OCI-LY7 (cell line): ENCODE results near the gene RIOK3. TPM values are rescaled to one million over a fixed set of nuclear protein-coding genes. Genes with fewer than 3 reads are reported as not detected.

Experiments used
- BruUV-seq: library from RNA; stranded (reverse); fragments of 400-500 nt; replicated peaks from 2 replicates; lab custom pipeline; 2021; lab: Mats Ljungman, UMichigan
- CTCF ChIA-PET: fragments of 300-600 bp; sonication (Branson Sonifier 250); formaldehyde crosslinking; loops from one replicate; lab custom pipeline; 2022; ENCODE audit warnings: antibody characterized with exemption; ENCODE audit not compliant: unreplicated experiment; lab: Charles Lee
- POLR2A ChIA-PET: fragments of 300-600 bp; sonication (Branson Sonifier 250); formaldehyde crosslinking; loops from one replicate; lab custom pipeline; 2022; ENCODE audit warnings: antibody characterized with exemption; lab: Charles Lee
- DNase-seq: peaks from one replicate; pipeline ENCODE4 v3.0.0-alpha.2; 2015; ENCODE audit warnings: low spot score
- H2AFZ ChIP-seq: fragments of 200-600 bp; sonication (generic), shearing (Covaris generic); 2 replicates; pipeline ENCODE4 v1.6.1; 2014; ENCODE audit warnings: mild to moderate bottlenecking, antibody characterized with exemption, low read length, moderate library complexity
- H3K27ac ChIP-seq: fragments of 200-600 bp; sonication (generic); 2 replicates; pipeline ENCODE4 v1.5.1; 2014; ENCODE audit warnings: mixed run types, low read depth, mild to moderate bottlenecking, moderate library complexity, low read length, inconsistent platforms; ENCODE audit not compliant: poor library complexity, severe bottlenecking
- H3K36me3 ChIP-seq: fragments of 200-600 bp; sonication (generic); 2 replicates; pipeline ENCODE4 v1.6.1; 2014; ENCODE audit warnings: mild to moderate bottlenecking, antibody characterized with exemption, low read length, moderate library complexity, mixed read lengths; ENCODE audit not compliant: insufficient read depth
- H3K4me1 ChIP-seq: fragments of 200-600 bp; sonication (generic); 2 replicates; pipeline ENCODE4 v1.5.1; 2014; ENCODE audit warnings: mild to moderate bottlenecking, low read length; ENCODE audit not compliant: insufficient read depth, poor library complexity, severe bottlenecking
- H3K4me2 ChIP-seq: fragments of 200-600 bp; sonication (generic); 2 replicates; pipeline ENCODE4 v1.6.1; 2014; ENCODE audit warnings: mild to moderate bottlenecking, low read length
- H3K4me3 ChIP-seq: fragments of 200-600 bp; sonication (generic); 2 replicates; pipeline ENCODE4 v1.5.1; 2014; ENCODE audit warnings: mild to moderate bottlenecking, low read depth, low read length; ENCODE audit not compliant: poor library complexity, severe bottlenecking
- H3K79me2 ChIP-seq: fragments of 200-600 bp; sonication (generic); 2 replicates; pipeline ENCODE4 v1.6.1; 2016; ENCODE audit warnings: low read depth, mild to moderate bottlenecking, low read length, moderate library complexity, mixed read lengths; ENCODE audit not compliant: insufficient read depth
- H3K9me2 ChIP-seq: fragments of 200-600 bp; sonication (generic); 2 replicates; pipeline ENCODE4 v1.6.1; 2016; ENCODE audit warnings: mild to moderate bottlenecking, low read length, mixed read lengths; ENCODE audit not compliant: insufficient read depth
- H3K9me3 ChIP-seq: fragments of 200-600 bp; sonication (generic); 2 replicates; pipeline ENCODE4 v1.6.1; 2014; ENCODE audit warnings: mild to moderate bottlenecking, mixed run types, low read length, mixed read lengths
- H4K20me1 ChIP-seq: fragments of 200-600 bp; sonication (generic); 2 replicates; pipeline ENCODE4 v1.6.1; 2014; ENCODE audit warnings: mild to moderate bottlenecking, antibody characterized with exemption, low read length, moderate library complexity, mixed read lengths; ENCODE audit not compliant: insufficient read depth
- EZH2phosphoT487 ChIP-seq: fragments of 200-600 bp; sonication (generic); IDR thresholded peaks from 2 replicates; pipeline ENCODE4 v1.6.1; 2018; ENCODE audit warnings: low read depth, borderline replicate concordance, mild to moderate bottlenecking, mixed run types, antibody characterized with exemption, low read length, moderate library complexity, mixed read lengths
- intact Hi-C: fragments of 100-400 bp; cut with micrococcal nuclease; formaldehyde crosslinking; loops from one replicate; pipeline ENCODE4 v1.10.0; 2022; ENCODE audit not compliant: unreplicated experiment
- total RNA-seq, 2 experiments: library from RNA; depleted of rRNA in 1 of 2; stranded (reverse); fragments of >200 nt in 1 of 2; shearing (Covaris generic) in 1 of 2; gene quantifications; 2 replicates each; pipeline ENCODE4 v1.2.3, GENCODE V29; 2014 to 2022
- TF ChIP-seq, protein P1 (sequence below): fragments of 200-600 bp; sonication (generic); conservative IDR thresholded peaks from 2 replicates; pipeline ENCODE4 v1.5.1; 2014; ENCODE audit warnings: mild to moderate bottlenecking, antibody characterized with exemption, low read length, moderate library complexity, mixed read lengths

The RIOK3 gene
- total RNA-seq, 2 experiments from 2014 or later: 26.6 to 52.4 TPM

DNA sequence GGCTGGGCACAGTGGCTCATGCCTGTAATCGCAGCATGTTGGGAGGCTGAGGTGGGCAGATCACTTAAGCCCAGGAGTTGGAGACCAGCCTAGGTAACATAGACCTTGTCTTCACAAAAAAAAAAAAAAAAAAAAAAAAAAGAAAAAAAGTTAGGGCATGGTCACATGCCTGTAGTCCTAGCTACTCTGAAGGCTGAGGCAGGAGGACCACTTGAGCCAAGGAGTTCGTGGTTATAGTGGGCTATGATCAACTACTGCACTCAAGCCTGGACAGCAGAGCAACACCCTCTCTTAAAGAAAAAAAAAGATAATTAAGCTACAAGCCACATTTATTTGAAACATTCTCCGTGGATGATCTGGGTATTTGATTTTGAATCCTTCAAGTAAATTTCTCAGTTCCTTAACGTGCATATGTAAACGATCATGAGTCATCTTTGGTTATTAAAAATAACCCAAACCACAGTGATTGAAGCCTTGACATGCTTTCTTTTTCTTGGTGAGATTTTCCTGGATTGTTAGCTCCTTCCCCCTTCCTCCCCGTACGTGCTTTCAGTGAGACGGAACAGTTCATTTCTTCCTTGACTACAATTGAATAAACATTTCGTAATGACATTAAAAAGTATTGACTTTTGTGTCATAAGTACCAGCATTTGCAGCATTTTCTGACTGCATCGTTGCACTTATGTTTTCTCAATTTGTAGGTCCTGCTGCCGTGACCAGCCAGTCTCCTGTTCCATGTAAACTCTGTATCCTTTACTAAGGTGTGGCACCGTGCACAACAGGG is 70.5 kb downstream of the RIOK3 start:
- peaks cover 96% of the 10 kb centered on the region for H3K36me3 ChIP-seq
- no peak overlapping the region for H3K4me2 ChIP-seq
- no peaks in the 10 kb centered on the region for H3K4me1 ChIP-seq
- no peaks in the 10 kb centered on the region for H3K9me3 ChIP-seq
- H2AFZ ChIP-seq: no peak overlapping the region
- no peaks in the 10 kb centered on the region for H3K9me2 ChIP-seq
- no peaks in the 10 kb centered on the region for H3K79me2 ChIP-seq
- POLR2A ChIA-PET: interaction anchor here (0.6 to 0.9 kb wide), 2 partner anchors 362 to 432 kb away, joined by 3 read pairs; no protein-coding TSS in a partner anchor
- intact Hi-C loops: no loop called here
- H4K20me1 ChIP-seq: no peaks in the 10 kb centered on the region
- H3K27ac ChIP-seq: no peak overlapping the region
- DNase-seq: no peak
- no TSS peak for BruUV-seq
- no peak overlapping the region for H3K4me3 ChIP-seq
- CTCF ChIA-PET: no interaction called here
- no peak for TF ChIP-seq EZH2phosphoT487
- TF ChIP-seq, protein P1, sequence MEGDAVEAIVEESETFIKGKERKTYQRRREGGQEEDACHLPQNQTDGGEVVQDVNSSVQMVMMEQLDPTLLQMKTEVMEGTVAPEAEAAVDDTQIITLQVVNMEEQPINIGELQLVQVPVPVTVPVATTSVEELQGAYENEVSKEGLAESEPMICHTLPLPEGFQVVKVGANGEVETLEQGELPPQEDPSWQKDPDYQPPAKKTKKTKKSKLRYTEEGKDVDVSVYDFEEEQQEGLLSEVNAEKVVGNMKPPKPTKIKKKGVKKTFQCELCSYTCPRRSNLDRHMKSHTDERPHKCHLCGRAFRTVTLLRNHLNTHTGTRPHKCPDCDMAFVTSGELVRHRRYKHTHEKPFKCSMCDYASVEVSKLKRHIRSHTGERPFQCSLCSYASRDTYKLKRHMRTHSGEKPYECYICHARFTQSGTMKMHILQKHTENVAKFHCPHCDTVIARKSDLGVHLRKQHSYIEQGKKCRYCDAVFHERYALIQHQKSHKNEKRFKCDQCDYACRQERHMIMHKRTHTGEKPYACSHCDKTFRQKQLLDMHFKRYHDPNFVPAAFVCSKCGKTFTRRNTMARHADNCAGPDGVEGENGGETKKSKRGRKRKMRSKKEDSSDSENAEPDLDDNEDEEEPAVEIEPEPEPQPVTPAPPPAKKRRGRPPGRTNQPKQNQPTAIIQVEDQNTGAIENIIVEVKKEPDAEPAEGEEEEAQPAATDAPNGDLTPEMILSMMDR: no peak

DNA sequence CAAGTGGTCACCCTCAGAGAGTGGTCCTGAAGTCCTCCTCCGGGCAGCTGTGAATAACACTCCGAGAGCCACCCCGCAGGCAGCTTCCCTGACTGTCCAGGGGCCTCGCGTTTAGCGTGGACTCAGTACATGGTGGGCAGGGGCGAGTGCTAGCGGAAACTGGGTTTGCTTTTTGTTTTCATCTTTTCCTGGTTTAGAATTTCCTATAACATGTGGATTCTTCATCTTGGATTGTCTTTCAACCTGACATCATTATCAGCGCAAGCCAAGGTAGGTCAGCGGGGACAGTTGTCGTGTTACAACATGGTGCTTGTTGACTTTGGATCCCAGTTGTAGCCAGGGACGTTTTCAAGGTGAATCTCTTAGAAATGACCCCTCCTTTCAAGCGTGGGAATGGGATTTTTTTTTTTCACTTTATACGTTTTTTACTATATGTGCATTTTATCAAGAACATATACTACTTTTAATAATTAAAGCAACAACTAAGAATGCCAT is 71.2 kb downstream of the RIOK3 start:
- POLR2A ChIA-PET: no interaction called here
- Histone ChIP-seq H2AFZ (no peak overlapping the region), H3K27ac (no peak overlapping the region), H4K20me1 (no peaks in the 10 kb centered on the region), H3K4me2 (no peak overlapping the region), H3K36me3 (peaks cover 96% of the 10 kb centered on the region), H3K9me2 (no peaks in the 10 kb centered on the region), H3K4me3 (no peak overlapping the region), H3K79me2 (no peaks in the 10 kb centered on the region), H3K9me3 (no peaks in the 10 kb centered on the region), H3K4me1 (no peaks in the 10 kb centered on the region)
- BruUV-seq: no TSS peak
- CTCF ChIA-PET: no interaction called here
- TF ChIP-seq EZH2phosphoT487: no peak
- TF ChIP-seq, protein P1: no peak
- intact Hi-C loops: no loop called here
- no peak for DNase-seq

DNA sequence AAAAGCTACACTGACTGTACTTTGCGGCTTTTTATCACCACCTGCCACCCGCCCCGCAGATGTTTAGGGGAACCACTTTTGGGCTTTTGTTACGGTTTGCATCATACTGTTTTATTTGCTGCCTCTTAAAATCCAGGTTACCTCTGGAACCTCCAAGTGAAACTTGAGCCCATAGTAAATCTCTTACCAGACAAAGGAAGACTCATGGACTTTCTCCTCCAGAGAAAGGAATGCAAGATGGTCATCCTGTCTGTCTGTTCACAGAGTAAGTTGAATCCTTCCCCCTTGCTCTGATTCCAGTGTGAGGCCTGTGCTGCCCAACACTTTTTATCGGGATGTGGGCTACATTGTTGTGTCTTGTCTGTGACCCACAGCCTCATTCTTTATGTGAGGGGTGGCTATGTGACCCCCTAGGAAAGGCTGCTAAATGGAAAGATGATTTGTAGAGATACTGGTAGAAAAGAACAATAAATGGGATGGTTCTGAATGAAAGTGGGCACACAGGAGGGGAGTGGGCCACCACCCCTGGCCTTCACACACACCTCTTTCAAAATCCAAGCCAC is 73.5 kb downstream of the RIOK3 start:
- no peaks in the 10 kb centered on the region for H3K9me3 ChIP-seq
- H3K4me3 ChIP-seq: no peak overlapping the region
- no peak for DNase-seq
- H2AFZ ChIP-seq: no peak overlapping the region
- H3K4me2 ChIP-seq: no peak overlapping the region
- H3K9me2 ChIP-seq: no peaks in the 10 kb centered on the region
- no peak for TF ChIP-seq EZH2phosphoT487
- TF ChIP-seq, protein P1: no peak
- no peaks in the 10 kb centered on the region for H3K79me2 ChIP-seq
- ChIA-PET CTCF (no interaction called here), POLR2A (no interaction called here)
- peaks cover 96% of the 10 kb centered on the region for H3K36me3 ChIP-seq
- no TSS peak for BruUV-seq
- H3K27ac ChIP-seq: no peak overlapping the region
- no peaks in the 10 kb centered on the region for H3K4me1 ChIP-seq
- no peaks in the 10 kb centered on the region for H4K20me1 ChIP-seq
- intact Hi-C loops: no loop called here
